ENCODE data around the gene DDC. TPM values are rescaled to one million over a fixed set of nuclear protein-coding genes. Genes with fewer than 3 reads are reported as not detected.

Gene DDC
- total and polyA plus RNA-seq, 2 donors (not counting 3 experiments of a cell fraction or from before 2014, with no cell fraction given): not detected

GRCh38 chr7:50562136-50562535, 3.1 kb downstream of the DDC start:
- BruUV-seq (replicated peaks): no TSS peak
- Histone ChIP-seq H4K20me1 (replicated peaks; ENCODE audit: control insufficient read depth, extremely low read depth, insufficient read depth, low read length) (no peaks in the 10 kb centered on the region), H3K79me2 (ENCODE audit: control insufficient read depth, insufficient read depth, low read length) (no peaks in the 10 kb centered on the region), H3K9ac (replicated peaks; ENCODE audit: extremely low read depth, insufficient read depth, low read length) (no peak overlapping the region), H3K4me3 (replicated peaks in 1 of 3; ENCODE audit: insufficient read depth in 1 of 3, low read depth in 1 of 3, low read length in 3 of 3) (no peak overlapping the region), H3K27me3 (ENCODE audit: control insufficient read depth in 2 of 2, insufficient read depth in 2 of 2, low read length in 2 of 2) (peaks cover 5 to 16% of the 10 kb centered on the region in 2 experiments), H3K27ac (ENCODE audit: insufficient read depth, low read depth, low read length) (no peak overlapping the region), H3K36me3 (ENCODE audit: control insufficient read depth in 2 of 2, extremely low read depth in 1 of 2, insufficient read depth in 2 of 2, low read length in 2 of 2) (no peaks in the 10 kb centered on the region), H3K4me2 (ENCODE audit: insufficient read depth, low read length) (no peak overlapping the region), H2AFZ (ENCODE audit: low read depth, low read length) (no peak overlapping the region), H3K9me1 (replicated peaks; ENCODE audit: control insufficient read depth, extremely low read depth, insufficient read depth, low read length) (no peaks in the 10 kb centered on the region), H3K4me1 (ENCODE audit: control insufficient read depth, extremely low read depth, insufficient read depth, low read length) (no peaks in the 10 kb centered on the region), H3K9me3 (replicated peaks; ENCODE audit: control insufficient read depth, insufficient read depth, low read length) (no peaks in the 10 kb centered on the region)
- ChIA-PET POLR2A (no interaction called here), CTCF (interaction anchor here (1.2 to 1.7 kb wide), 2 partner anchors 94 to 579 kb away, joined by 3 to 7 read pairs; no protein-coding TSS in a partner anchor)
- FAIRE-seq (no peak), DNase-seq (ENCODE audit: low read depth, low spot score) (no peak)
- TF ChIP-seq MAX (IDR thresholded peaks at IDR 0.05; ENCODE audit: insufficient read depth, insufficient read length) (no peak), FOS (IDR thresholded peaks at IDR 0.05; ENCODE audit: borderline replicate concordance, insufficient read depth, low read length) (no peak), CTCF (IDR thresholded peaks at IDR 0.05; ENCODE audit: extremely low read depth in 1 of 2, insufficient read depth in 1 of 2, low read depth in 1 of 2, low read length in 2 of 2) (no peak), POLR2A (IDR thresholded peaks at IDR 0.05; ENCODE audit: low read depth, low read length) (no peak), MYC (IDR thresholded peaks at IDR 0.05; ENCODE audit: low read depth, low read length) (no peak), POLR2AphosphoS5 (IDR thresholded peaks at IDR 0.05; ENCODE audit: insufficient read depth, low read depth, low read length) (no peak), GATA2 (IDR thresholded peaks at IDR 0.05; ENCODE audit: insufficient read depth, insufficient read length, low read depth, low read length) (no peak), EZH2 (IDR thresholded peaks at IDR 0.05; ENCODE audit: borderline replicate concordance, low read depth, low read length, severe bottlenecking) (no peak), JUN (IDR thresholded peaks at IDR 0.05; ENCODE audit: borderline replicate concordance, insufficient read depth, insufficient read length, low read depth) (no peak)
- dilution Hi-C loops (cut with MboI; ENCODE audit: extremely low pct_ligation_motif_present, low sequenced_read_pairs): no loop called here
- intact Hi-C loops (cut with micrococcal nuclease): no loop called here
